AG04450 (cell line): Measurements from ENCODE around the gene UNG. TPM values are rescaled to one million over a fixed set of nuclear protein-coding genes. Genes with fewer than 3 reads are reported as not detected.

Experiments used
- CTCF ChIA-PET: fragments of 300-600, 350-600 bp; formaldehyde crosslinking; extraction: SDS; loops from one replicate; lab custom pipeline; 2022; ENCODE audit warnings: antibody characterized with exemption, inconsistent platforms; lab: Charles Lee
- POLR2A ChIA-PET: fragments of 350-600 bp; formaldehyde crosslinking; extraction: SDS; loops from one replicate; lab custom pipeline; 2021; ENCODE audit warnings: antibody characterized with exemption, inconsistent platforms; lab: Yijun Ruan, JAX
- DNase-seq: peaks from one replicate; pipeline ENCODE4 v3.0.0-alpha.2; 2011; ENCODE audit warnings: low read depth, low spot score
- H3K27ac ChIP-seq: one replicate; pipeline ENCODE4 v1.5.1; 2012; ENCODE audit warnings: low read depth, low read length, control low read depth
- H3K27me3 ChIP-seq: one replicate; pipeline ENCODE4 v1.6.0; 2012; ENCODE audit warnings: low read length; ENCODE audit not compliant: control insufficient read depth, insufficient read depth
- H3K4me3 ChIP-seq: 2 replicates; pipeline ENCODE4 v1.5.1; 2011; ENCODE audit warnings: mild to moderate bottlenecking, low read depth, low read length, control low read depth
- H3K9me3 ChIP-seq: 2 replicates; pipeline ENCODE4 v1.5.1; 2012; ENCODE audit warnings: low read length; ENCODE audit not compliant: control insufficient read depth, insufficient read depth
- polyA plus RNA-seq: library from polyadenylated mRNA; depleted of rRNA; stranded (reverse); fragments of >200 nt; gene quantifications from 2 replicates; pipeline ENCODE4 v1.2.3, GENCODE V29; 2011
- TF ChIP-seq, protein P1 (sequence below): IDR thresholded peaks from 2 replicates; pipeline ENCODE4 v1.5.1; 2011; ENCODE audit warnings: low read depth, low read length, control low read depth, inconsistent platforms

UNG gene
- polyA plus RNA-seq, 1 experiment, result 14.7 TPM

DNA sequence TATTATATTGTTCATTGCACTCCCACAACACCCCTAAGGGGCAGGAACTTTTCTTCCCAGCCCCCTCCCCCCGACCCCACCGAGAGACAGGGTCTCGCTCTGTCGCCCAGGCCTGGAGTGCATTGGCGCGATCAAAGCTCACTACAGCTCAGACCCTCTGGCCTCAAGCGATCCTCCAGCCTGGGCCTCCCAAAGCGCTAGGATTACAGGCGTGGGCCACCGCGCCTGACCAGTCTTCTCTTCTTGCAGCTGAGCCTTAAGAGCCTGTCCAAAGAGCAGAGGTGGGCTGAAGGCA, 310 bp upstream of the UNG start:
- Histone ChIP-seq H3K4me3 (peak overlapping the region; percentile 61), H3K27ac (no peak overlapping the region), H3K9me3 (no peaks in the 10 kb centered on the region), H3K27me3 (no peaks in the 10 kb centered on the region)
- ChIA-PET POLR2A (interaction anchor here (0.7 kb wide), 1 partner anchor 293 kb away, joined by 3 read pairs; no protein-coding TSS in a partner anchor), CTCF (interaction anchor here (0.5 to 0.6 kb wide), 3 partner anchors 99 to 945 kb away, joined by 3 to 5 read pairs (median 5); no protein-coding TSS in a partner anchor)
- DNase-seq, result no peak
- TF ChIP-seq, protein P1, sequence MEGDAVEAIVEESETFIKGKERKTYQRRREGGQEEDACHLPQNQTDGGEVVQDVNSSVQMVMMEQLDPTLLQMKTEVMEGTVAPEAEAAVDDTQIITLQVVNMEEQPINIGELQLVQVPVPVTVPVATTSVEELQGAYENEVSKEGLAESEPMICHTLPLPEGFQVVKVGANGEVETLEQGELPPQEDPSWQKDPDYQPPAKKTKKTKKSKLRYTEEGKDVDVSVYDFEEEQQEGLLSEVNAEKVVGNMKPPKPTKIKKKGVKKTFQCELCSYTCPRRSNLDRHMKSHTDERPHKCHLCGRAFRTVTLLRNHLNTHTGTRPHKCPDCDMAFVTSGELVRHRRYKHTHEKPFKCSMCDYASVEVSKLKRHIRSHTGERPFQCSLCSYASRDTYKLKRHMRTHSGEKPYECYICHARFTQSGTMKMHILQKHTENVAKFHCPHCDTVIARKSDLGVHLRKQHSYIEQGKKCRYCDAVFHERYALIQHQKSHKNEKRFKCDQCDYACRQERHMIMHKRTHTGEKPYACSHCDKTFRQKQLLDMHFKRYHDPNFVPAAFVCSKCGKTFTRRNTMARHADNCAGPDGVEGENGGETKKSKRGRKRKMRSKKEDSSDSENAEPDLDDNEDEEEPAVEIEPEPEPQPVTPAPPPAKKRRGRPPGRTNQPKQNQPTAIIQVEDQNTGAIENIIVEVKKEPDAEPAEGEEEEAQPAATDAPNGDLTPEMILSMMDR, result no peak

DNA sequence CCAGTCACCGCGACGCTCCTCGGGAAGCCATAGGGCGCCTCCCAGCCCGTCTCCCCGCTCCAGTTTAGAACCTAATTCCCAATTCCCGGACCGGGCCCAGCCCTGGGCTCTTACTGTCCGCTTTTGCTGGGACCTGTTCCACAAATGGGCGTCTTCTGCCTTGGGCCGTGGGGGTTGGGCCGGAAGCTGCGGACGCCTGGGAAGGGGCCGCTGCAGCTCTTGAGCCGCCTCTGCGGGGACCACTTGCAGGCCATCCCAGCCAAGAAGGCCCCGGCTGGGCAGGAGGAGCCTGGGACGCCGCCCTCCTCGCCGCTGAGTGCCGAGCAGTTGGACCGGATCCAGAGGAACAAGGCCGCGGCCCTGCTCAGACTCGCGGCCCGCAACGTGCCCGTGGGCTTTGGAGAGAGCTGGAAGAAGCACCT, 797 bp downstream of the UNG start:
- peak overlapping the region; percentile 68 for H3K27ac ChIP-seq
- no peaks in the 10 kb centered on the region for H3K27me3 ChIP-seq
- ChIA-PET POLR2A (interaction anchor here (1.0 kb wide), 1 partner anchor 536 kb away, joined by 3 read pairs; the partner anchor contains the start of gene ISCU), CTCF (interaction anchor here (0.6 to 3.9 kb wide), 6 partner anchors 10 to 480 kb away, joined by 3 to 57 read pairs (median 6); no protein-coding TSS in a partner anchor)
- peak overlapping the region; percentile 78 for H3K4me3 ChIP-seq
- no peak for DNase-seq
- no peaks in the 10 kb centered on the region for H3K9me3 ChIP-seq
- TF ChIP-seq, protein P1, result no peak

DNA sequence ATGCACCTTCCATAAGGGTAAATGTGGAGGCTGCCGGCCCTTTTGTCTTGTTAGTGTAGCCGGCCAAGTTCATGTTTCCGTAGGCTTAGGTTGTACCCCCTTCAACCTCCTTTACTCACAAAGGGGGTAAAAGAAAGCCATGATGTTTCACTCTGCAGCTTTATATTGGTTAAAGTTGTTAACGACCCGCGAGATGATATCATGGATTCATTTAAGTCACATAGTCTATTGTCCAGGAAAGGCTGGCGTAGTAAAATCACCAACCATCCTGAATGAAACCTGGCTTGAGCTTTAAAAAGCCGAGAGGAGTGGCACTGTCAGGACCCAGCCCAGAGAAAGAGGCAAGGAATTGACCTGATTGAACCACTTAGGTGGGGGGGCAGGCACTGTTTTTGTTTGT, 1.3 kb downstream of the UNG start:
- Histone ChIP-seq H3K4me3 (peak overlapping the region; percentile 78), H3K27me3 (no peaks in the 10 kb centered on the region), H3K27ac (peak overlapping the region; percentile 68), H3K9me3 (no peaks in the 10 kb centered on the region)
- ChIA-PET CTCF (interaction anchor here (0.6 to 3.9 kb wide), 6 partner anchors 9 to 480 kb away, joined by 3 to 57 read pairs (median 6); no protein-coding TSS in a partner anchor), POLR2A (interaction anchor here (1.0 kb wide), 1 partner anchor 536 kb away, joined by 3 read pairs; the partner anchor contains the start of gene ISCU)
- TF ChIP-seq, protein P1, result no peak
- DNase-seq, result no peak

DNA sequence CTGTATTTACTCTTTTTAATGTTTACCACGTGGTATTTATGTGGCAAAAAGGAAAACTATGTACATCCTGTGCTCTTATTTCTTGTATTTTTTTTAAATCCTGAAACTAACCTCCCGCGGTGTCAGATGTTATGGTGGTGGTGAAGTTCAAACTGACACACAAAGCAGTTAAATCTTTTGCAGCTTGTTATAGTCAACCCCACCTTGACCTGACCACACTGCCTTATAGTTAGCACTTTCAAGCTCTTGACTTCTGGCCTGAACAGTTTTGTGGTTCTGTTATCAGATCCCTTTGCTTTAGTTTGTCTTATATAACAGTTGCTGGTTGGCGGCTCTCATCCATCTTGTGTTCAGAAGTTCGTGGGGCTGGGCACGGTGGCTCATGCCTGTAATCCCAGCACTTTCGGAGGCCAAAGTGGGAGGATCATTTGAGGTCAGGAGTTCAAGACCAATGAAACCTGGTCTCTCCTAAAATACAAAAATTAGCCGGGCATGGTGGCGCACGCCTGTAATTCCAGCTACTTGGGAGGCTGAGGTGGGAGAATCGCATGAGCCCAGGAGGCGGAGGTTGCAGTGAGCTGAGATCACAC, 2.1 kb downstream of the UNG start:
- ChIA-PET CTCF (interaction anchor here (1.2 to 3.9 kb wide), 4 partner anchors 8 to 294 kb away, joined by 5 to 57 read pairs (median 11); no protein-coding TSS in a partner anchor), POLR2A (interaction anchor here (0.6 kb wide), 1 partner anchor 70 kb away, joined by 3 read pairs; no protein-coding TSS in a partner anchor)
- Histone ChIP-seq H3K27ac (no peak overlapping the region), H3K27me3 (no peaks in the 10 kb centered on the region), H3K4me3 (peak overlapping the region; percentile 78), H3K9me3 (no peaks in the 10 kb centered on the region)
- TF ChIP-seq, protein P1, result no peak
- no peak for DNase-seq

DNA sequence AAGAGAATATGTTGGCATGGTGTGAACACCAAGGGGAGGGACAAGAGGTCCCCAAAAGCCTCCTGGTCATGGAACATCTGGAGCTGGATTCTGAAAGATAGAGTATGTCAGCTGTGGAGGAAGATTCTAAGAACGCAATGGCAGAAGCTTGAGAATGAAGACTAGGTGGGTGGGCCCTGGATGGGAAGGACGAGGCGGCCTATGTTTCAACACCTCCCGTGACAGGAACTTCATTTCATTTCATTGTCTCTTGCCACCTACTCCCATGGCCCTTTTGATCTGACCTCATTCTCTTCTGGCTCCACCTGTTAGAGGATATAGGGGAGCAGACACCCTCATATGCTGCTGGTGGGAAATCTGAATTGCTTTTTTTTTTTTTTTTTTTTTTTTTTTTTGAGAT, 3.3 kb downstream of the UNG start:
- TF ChIP-seq, protein P1, result no peak
- ChIA-PET CTCF (interaction anchor here (3.5 to 3.9 kb wide), 2 partner anchors 12 to 285 kb away, joined by 14 to 57 read pairs; no protein-coding TSS in a partner anchor), POLR2A (interaction anchor here (0.5 kb wide), 1 partner anchor 10 kb away, joined by 3 read pairs; no protein-coding TSS in a partner anchor)
- no peak for DNase-seq
- Histone ChIP-seq H3K9me3 (no peaks in the 10 kb centered on the region), H3K27me3 (no peaks in the 10 kb centered on the region), H3K4me3 (no peak overlapping the region), H3K27ac (no peak overlapping the region)
